Neural crest cell (in vitro differentiated cells): Measurements from ENCODE around the gene TGOLN2. TPM values are rescaled to one million over a fixed set of nuclear protein-coding genes. Genes with fewer than 3 reads are reported as not detected.

Source experiments
- DNase-seq: peaks from one replicate; pipeline ENCODE4 v3.0.0; 2021; ENCODE audit warnings: low read depth, mixed read lengths, low spot score
- H3K27ac Mint-ChIP-seq: one replicate; pipeline ENCODE4 v1.8.0; 2021; ENCODE audit warnings: mild to moderate bottlenecking, mixed read lengths; ENCODE audit not compliant: unreplicated experiment
- H3K27me3 Mint-ChIP-seq: 2 replicates; pipeline ENCODE4 v1.8.0; 2021; ENCODE audit warnings: low read depth, mild to moderate bottlenecking, mixed read lengths
- H3K36me3 Mint-ChIP-seq: 2 replicates; pipeline ENCODE4 v1.8.0; 2021; ENCODE audit warnings: low read depth, mild to moderate bottlenecking, mixed read lengths
- H3K4me1 Mint-ChIP-seq: 2 replicates; pipeline ENCODE4 v1.8.0; 2021; ENCODE audit warnings: mixed read lengths
- H3K4me3 Mint-ChIP-seq: one replicate; pipeline ENCODE4 v1.8.0; 2021; ENCODE audit warnings: mild to moderate bottlenecking, mixed read lengths
- H3K9me3 Mint-ChIP-seq: 2 replicates; pipeline ENCODE4 v1.8.0; 2021; ENCODE audit warnings: mixed read lengths
- total RNA-seq: library from RNA; stranded (reverse); gene quantifications from 2 replicates; pipeline ENCODE4 v1.2.1, GENCODE V29; 2021
- TF ChIP-seq, protein P1 (sequence below): fragments of 200-600 bp; sonication (generic); conservative IDR thresholded peaks from 2 replicates; pipeline ENCODE4 v1.5.0; 2021; ENCODE audit warnings: antibody characterized with exemption, mild to moderate bottlenecking

Gene TGOLN2
- total RNA-seq, 1 donor from 2014 or later = 54.8 TPM

DNA sequence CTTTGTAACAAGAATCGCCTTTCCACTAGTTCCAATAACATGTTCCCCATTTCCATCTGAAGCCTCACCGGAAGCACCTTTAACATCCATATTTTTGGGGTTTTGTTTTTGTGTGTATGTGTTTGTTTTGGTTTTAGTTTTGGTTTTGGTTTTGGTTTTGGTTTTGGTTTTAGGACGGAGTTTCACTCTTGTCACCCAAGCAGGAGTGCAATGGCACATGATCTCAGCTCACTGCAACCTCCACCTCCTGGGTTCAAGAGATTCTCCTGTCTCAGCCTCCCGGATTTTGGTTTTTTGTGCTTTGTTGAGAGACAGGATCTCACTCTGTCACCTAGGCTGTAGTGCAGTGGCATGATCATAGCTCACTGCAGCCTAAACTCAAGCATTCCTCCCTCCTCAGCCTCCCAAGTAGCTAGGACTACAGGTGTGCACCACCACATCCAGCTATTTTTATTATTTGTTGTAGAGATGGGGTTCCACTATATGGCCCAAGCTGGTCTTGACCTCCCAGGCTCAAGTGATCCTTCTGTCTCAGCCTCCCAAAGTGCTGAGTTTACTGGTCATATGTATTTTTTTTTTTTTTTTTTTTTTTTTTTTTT, 36.3 kb downstream of the TGOLN2 start:
- H3K27me3 Mint-ChIP-seq = no peaks in the 10 kb centered on the region
- H3K27ac Mint-ChIP-seq = no peak overlapping the region
- DNase-seq = no peak
- no peaks in the 10 kb centered on the region for H3K9me3 Mint-ChIP-seq
- no peak overlapping the region for H3K4me3 Mint-ChIP-seq
- TF ChIP-seq, protein P1, sequence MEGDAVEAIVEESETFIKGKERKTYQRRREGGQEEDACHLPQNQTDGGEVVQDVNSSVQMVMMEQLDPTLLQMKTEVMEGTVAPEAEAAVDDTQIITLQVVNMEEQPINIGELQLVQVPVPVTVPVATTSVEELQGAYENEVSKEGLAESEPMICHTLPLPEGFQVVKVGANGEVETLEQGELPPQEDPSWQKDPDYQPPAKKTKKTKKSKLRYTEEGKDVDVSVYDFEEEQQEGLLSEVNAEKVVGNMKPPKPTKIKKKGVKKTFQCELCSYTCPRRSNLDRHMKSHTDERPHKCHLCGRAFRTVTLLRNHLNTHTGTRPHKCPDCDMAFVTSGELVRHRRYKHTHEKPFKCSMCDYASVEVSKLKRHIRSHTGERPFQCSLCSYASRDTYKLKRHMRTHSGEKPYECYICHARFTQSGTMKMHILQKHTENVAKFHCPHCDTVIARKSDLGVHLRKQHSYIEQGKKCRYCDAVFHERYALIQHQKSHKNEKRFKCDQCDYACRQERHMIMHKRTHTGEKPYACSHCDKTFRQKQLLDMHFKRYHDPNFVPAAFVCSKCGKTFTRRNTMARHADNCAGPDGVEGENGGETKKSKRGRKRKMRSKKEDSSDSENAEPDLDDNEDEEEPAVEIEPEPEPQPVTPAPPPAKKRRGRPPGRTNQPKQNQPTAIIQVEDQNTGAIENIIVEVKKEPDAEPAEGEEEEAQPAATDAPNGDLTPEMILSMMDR = no peak
- H3K4me1 Mint-ChIP-seq = peaks cover 17% of the 10 kb centered on the region
- peaks cover 6% of the 10 kb centered on the region for H3K36me3 Mint-ChIP-seq

- Mint-ChIP-seq H3K27me3 (no peaks in the 10 kb centered on the region), H3K27ac (no peak overlapping the region), H3K4me3 (no peak overlapping the region), H3K9me3 (no peaks in the 10 kb centered on the region), H3K36me3 (peaks cover 6% of the 10 kb centered on the region), H3K4me1 (peaks cover 20% of the 10 kb centered on the region)
- DNase-seq = no peak
- TF ChIP-seq, protein P1 = no peak
Observed at GRCh38 chr2:85288244-85288725, 39.5 kb downstream of the TGOLN2 start.

DNA sequence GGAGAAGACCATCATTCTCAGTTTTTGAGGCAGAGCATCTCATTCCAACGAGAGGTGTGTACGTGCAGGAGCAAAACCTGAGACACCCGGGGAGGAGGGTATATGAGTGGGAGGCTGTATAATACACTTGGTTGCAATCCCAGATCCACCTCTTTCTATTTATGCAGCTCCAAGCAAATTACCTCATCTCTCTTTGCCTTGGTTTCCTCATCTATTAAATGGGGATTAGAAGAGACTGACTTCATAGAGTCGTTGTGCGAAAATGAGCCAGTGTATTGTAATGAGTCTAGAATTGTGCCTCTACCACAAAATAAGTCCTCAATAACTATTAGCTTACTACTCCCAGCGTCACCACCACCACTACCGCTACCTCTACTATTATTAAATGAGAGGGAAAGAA, 40.1 kb downstream of the TGOLN2 start:
- TF ChIP-seq, protein P1 = no peak
- Mint-ChIP-seq H3K27ac (no peak overlapping the region), H3K4me1 (peaks cover 23% of the 10 kb centered on the region), H3K27me3 (no peaks in the 10 kb centered on the region), H3K9me3 (no peaks in the 10 kb centered on the region), H3K36me3 (peaks cover 3% of the 10 kb centered on the region), H3K4me3 (no peak overlapping the region)
- DNase-seq = no peak

GRCh38 chr2:85286918-85287317, 40.9 kb downstream of the TGOLN2 start:
- no peaks in the 10 kb centered on the region for H3K27me3 Mint-ChIP-seq
- no peaks in the 10 kb centered on the region for H3K9me3 Mint-ChIP-seq
- H3K36me3 Mint-ChIP-seq = peaks cover 3% of the 10 kb centered on the region
- H3K4me1 Mint-ChIP-seq = peaks cover 24% of the 10 kb centered on the region
- TF ChIP-seq, protein P1 = no peak
- no peak overlapping the region for H3K4me3 Mint-ChIP-seq
- H3K27ac Mint-ChIP-seq = no peak overlapping the region
- DNase-seq = no peak

DNA sequence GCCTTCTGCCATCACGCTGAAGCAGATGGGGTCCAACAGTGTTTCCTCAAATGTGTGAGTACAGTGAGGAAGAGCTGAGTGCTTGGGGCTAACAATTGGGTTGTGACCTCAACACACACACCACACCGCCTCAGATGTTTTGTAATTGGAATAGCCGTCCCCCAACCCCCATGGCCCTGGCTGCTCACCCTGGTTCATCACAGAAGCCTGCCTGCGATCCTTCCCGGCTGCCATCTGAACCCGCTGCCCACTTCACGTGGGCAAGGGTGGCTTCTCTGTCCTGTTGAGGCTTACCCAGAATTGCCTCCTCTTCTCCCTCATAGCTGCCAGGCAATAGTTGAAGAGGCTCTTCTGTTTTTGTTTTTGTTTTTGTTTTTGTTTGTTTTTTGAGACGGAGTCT, 44.1 kb downstream of the TGOLN2 start:
- no peak for DNase-seq
- H3K27me3 Mint-ChIP-seq = no peaks in the 10 kb centered on the region
- H3K9me3 Mint-ChIP-seq = no peaks in the 10 kb centered on the region
- H3K4me3 Mint-ChIP-seq = no peak overlapping the region
- H3K4me1 Mint-ChIP-seq = peaks cover 20% of the 10 kb centered on the region
- peaks cover 3% of the 10 kb centered on the region for H3K36me3 Mint-ChIP-seq
- TF ChIP-seq, protein P1 = no peak
- no peak overlapping the region for H3K27ac Mint-ChIP-seq
